AG08395 (cell line): ENCODE data around the gene CCDC50.

Experiments used
- DNase-seq: peaks from one replicate; pipeline ENCODE4 v3.0.0; 2012; ENCODE audit warnings: mixed read lengths, low spot score

Gene CCDC50

GRCh38 chr3:191425322-191425734 is 96.1 kb downstream of the CCDC50 start:
- no peak for DNase-seq

GRCh38 chr3:191426311-191426710 is 97.1 kb downstream of the CCDC50 start:
- DNase-seq: no peak

- no peak for DNase-seq
Measured at GRCh38 chr3:191428177-191428576, 99.0 kb downstream of the CCDC50 start.

GRCh38 chr3:191430103-191430502 is 100.9 kb downstream of the CCDC50 start:
- no peak for DNase-seq

- DNase-seq: no peak
Measured at GRCh38 chr3:191431160-191431822, 102.1 kb downstream of the CCDC50 start.

- no peak for DNase-seq
Measured at GRCh38 chr3:191432162-191432561, 103.0 kb downstream of the CCDC50 start.

GRCh38 chr3:191434024-191434423 is 104.8 kb downstream of the CCDC50 start:
- DNase-seq: no peak

- no peak for DNase-seq
Measured at GRCh38 chr3:191435981-191436380, 106.8 kb downstream of the CCDC50 start.

- DNase-seq: no peak
Measured at GRCh38 chr3:191438150-191438814, 109.1 kb downstream of the CCDC50 start.

- no peak for DNase-seq
Measured at GRCh38 chr3:191440532-191440931, 111.3 kb downstream of the CCDC50 start.

GRCh38 chr3:191441687-191442086 is 112.5 kb downstream of the CCDC50 start:
- DNase-seq: no peak

GRCh38 chr3:191444569-191444968 is 115.4 kb downstream of the CCDC50 start:
- DNase-seq: no peak
